ENCODE measurements around the gene CSRP3. TPM values are rescaled to one million over a fixed set of nuclear protein-coding genes. Genes with fewer than 3 reads are reported as not detected.

Gene CSRP3
- not detected for total RNA-seq
- long read RNA-seq: 0 reads

DNA sequence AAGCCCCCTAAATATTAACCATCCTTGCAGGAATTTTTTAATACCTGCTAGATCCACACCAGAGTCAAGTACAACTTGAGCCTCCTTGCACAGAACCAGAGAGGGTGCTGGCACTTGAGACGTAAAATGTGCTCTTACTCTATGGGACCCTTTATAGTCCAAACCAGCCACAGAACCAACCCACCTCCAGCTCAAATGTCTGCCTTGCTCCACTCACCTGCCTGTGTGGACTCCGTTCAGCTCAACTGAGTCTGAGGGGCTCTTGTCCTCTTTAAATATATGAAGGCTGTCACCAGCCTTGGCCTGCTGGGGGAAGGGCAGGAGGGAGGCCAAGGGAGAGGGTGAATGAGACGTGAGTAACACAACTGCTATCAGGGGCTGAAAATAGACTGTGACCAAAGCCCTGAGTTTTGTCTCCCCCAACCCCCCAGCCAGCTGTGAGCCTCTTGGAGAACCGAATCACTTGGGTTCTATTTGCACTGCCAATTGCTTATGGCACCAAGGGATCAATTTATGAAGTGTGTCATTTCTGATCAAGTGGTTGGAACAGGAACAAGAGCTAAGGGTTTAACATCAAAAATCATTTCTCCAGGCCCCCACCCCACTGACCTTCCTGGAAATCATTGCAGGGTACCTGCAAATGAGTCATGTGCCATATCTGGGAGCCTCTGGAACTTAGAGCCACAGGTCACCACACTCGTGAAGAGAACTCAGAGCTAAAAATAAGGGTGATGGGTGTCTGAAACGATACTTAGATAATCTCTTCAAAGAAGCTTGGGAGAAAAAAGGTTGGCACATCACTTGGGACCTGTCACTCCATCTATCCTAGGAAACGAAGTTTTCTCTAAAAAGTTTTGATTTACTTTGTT is at the start of gene CSRP3:
CSRP3 (minus strand) TSS at position 247 of the 869 bp plus-strand sequence. CDS start 9,535 bp downstream, outside the sequence.
- DNase-seq (ENCODE audit: low spot score): no peak

- DNase-seq (ENCODE audit: low spot score): no peak
Measured at GRCh38 chr11:19251577-19251976, 49.8 kb upstream of the CSRP3 start.

DNA sequence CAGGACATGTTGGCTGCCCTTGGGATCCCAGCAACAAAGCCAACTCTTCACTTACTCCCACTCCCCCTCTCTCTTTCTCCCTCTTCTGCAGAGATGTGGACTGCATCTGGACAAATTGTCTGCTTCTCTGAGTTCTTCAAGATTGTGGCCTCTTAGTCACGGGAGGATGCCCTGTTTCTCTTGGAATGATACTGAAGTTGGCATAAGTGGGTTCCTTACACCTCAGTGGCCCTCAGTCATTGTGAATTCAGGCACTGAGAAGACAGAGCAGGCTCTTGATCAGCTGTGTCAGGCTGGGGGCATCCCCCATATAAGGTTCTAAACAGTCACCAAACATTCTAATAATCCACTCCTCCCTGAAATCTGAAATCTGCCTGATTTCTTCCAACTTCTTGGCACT is 45.0 kb upstream of the CSRP3 start:
- DNase-seq (ENCODE audit: low spot score): no peak

- no peak for DNase-seq (ENCODE audit: low spot score)
Measured at GRCh38 chr11:19245351-19245750, 43.6 kb upstream of the CSRP3 start.

- no peak for DNase-seq (ENCODE audit: low spot score)
Measured at GRCh38 chr11:19244621-19245020, 42.8 kb upstream of the CSRP3 start.

- no peak for DNase-seq (ENCODE audit: low spot score)
Measured at GRCh38 chr11:19244084-19244483, 42.3 kb upstream of the CSRP3 start.

- no peak for DNase-seq (ENCODE audit: low spot score)
Measured at GRCh38 chr11:19243613-19244012, 41.8 kb upstream of the CSRP3 start.

- DNase-seq (ENCODE audit: low spot score): no peak
Measured at GRCh38 chr11:19243143-19243542, 41.4 kb upstream of the CSRP3 start.

DNA sequence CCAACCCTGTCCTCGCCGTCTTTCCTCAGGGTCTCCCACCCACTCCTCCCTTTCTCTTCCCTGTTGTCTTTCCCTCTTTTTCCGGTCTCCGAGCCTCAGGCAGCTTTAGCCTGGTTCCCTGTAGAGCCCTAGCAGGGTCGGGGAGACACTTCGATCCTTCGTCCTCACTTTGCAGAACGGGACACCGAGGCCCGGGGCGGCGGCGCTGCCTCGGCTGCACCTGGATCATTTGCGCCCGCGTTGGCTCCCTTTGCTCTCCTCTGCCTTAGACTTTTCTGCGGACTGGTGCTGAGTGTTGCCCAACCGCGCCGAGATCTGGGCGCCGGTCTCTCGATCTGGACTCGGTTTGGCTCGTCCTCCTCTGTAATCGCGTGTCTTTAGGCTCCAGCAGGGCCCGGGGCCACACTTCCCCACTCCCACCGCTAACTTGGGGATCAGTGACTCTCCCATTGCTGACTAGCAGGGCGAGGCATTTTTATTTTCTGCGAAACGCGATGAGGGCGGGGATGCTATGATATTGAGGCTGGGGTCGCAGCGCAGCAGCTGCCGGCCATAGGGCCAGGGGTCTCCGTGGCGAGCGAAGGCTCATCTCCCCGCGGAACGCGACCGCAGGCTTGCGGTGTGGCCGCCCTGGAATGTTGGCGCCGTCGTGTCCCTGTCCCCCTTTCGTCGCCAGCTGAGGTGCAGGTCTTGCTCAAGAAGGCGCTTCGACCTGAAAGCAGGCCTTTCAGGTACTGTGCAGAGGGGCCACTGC is 40.6 kb upstream of the CSRP3 start:
- no peak for DNase-seq (ENCODE audit: low spot score)

DNA sequence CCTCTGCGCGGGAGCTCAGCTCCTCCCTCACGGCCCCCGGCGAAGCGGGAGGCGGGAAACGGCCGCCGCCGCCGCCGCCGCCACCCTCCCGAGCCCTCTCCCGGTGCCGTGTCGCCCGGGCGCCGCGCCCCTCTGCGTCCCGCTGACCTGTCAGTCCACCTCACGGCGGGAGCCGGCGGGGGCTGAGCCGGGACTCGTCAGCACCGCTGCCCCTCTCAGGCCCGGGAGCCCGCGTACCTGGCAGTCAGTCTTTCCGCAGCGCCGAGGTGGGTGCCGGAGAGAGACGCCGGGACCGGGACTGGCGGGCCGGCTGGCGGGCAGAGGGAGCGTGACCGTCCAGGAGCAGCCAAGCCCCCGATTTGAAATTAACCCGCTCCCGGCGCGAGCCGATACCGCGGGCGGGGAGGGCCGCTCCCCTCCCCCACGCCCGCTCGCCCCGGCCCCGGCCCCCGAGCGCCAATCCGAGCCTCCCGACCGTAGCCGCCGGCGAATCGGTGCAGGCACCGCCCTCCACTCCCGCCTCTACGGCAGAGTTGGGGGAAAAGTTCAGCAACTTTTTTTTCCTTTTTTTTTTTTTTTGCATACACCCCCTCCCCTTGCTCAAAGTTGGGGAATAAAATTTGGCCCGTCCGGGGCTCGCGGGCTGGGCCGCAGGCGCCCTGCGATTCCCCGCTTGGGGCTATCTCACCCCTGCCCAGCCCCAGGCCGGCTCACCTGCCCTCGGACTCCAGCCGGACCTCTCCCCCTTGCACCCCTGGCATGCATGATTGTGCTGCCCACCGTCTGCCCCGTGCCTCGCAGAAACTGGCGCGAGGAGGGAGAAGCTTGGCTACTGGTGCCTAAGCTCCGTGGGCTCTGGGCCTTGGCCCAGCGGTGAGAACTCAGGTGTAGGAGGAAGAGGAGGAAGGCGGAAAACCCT is 39.7 kb upstream of the CSRP3 start:
- no peak for DNase-seq (ENCODE audit: low spot score)

- peak; percentile 95 for DNase-seq (ENCODE audit: low spot score)
Measured at GRCh38 chr11:19240420-19241259, 38.9 kb upstream of the CSRP3 start, which contains the start of gene E2F8. Gene E2F8 (minus strand): TSS chr11:19240945. CDS start chr11:19240121, 824 bp downstream.

DNA sequence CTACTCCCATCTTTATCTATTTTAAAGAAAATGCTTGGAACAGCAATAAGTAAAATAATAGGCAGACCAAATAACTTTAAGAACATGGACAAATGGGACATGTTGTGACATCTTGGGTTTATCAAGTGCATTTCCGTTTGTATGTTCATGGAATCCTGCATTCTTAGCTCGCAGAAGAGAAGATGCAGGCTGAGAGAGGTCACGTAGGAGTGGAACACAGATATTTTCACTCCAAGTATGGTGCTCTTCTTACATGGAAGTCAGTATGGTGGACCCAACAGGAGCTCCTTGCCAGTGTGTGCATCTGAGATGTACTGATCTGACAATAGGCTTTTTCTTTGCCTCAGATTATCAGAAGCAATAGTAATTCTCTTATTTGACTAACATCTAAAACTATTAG is 37.3 kb upstream of the CSRP3 start:
- DNase-seq (ENCODE audit: low spot score): no peak

- DNase-seq (ENCODE audit: low spot score): no peak
Measured at GRCh38 chr11:19237813-19238212, 36.0 kb upstream of the CSRP3 start.

GRCh38 chr11:19237381-19237780 is 35.6 kb upstream of the CSRP3 start:
- no peak for DNase-seq (ENCODE audit: low spot score)

- no peak for DNase-seq (ENCODE audit: low spot score)
Measured at GRCh38 chr11:19234231-19234817, 32.5 kb upstream of the CSRP3 start.

DNA sequence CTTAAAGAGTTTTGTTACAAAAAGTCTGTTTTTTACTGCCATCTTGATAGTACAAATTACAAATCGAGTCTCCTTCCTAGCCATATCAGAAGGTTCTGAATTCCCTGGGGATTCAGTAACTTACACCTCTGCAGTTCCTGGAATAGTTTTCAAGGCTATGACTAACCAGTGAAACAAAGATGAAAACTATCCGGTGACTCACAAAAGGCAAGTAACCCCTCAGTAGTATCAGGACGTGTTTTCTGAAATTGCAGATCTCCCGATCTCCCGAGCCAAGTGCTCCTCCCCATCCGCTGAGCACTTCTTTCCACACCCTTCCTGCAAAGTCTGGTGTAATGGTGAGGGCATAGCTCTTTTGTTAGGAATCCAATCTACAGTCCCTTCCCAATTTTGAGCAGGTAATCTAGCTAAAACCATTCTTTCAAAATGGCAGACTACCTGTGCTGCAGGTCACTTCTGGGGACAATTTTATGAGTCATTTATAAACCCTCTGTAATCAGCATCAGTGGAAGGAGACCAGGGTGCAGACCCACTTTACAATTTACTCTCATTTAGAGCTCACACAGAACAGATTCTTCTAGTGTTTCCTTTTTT is 31.2 kb upstream of the CSRP3 start:
- DNase-seq (ENCODE audit: low spot score): no peak

DNA sequence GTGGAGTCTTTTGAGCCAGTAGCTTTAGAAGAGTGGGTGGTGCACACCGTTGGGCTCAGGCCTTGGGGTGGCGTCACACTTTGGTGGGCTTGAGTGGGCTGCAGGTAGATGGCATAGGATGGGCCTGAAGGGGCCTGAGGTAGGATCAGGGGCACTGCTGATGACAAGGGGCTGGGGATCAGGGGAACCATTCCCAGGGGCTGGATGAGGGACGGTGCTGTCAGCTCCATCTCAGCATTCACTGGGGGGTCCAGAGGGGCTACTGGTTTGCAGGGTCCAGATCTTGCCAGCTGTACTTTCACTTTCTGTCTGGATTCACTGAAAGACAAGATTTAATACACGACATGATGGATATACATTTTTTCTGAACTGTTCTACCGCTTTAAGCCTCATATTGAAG is 27.9 kb upstream of the CSRP3 start:
- DNase-seq (ENCODE audit: low spot score): no peak

- no peak for DNase-seq (ENCODE audit: low spot score)
Measured at GRCh38 chr11:19228968-19229367, 27.2 kb upstream of the CSRP3 start.

DNA sequence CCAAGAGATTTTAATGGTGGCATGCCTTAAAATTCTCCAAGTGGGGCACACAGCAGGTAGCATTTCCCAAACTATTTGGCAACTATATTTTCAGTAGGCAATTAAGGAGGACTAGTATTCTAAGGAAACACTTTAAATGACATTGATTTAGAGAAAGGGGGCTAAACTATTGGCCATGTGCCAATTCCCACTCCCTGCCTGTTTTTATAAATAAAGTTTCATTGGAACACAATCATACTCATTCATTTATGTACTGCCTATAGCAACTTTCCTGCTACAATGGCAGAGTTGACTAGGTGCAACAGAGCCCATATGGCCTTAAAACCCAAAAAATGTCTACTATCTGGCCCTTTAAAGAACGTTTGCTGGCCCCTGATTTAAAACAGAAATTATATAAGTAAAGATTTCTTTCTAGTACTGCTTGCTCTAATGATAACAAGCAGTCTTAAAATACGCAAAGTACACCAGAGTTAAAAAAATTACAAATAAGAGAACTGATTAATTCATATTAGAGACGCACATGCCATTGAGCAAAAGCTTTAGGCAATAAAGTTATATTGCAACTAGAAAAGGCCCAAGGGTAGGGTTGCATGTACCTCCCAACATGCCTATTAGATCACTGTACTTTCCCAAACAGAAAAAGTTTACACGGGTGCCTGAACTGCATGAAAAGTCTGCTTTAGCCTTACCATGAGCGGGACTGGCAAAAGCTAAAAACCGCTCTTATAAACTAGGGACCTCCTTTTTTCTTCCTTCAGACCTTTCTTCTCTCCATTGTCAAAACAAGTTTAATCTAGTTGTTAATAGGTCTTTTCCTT is 24.8 kb upstream of the CSRP3 start:
- DNase-seq (ENCODE audit: low spot score): no peak
